Uterus (tissue), 2 donors: Measurements from ENCODE around the gene SERPINB11.
"Not testable (repeated sequence)": the region's sequence is repeated elsewhere in the genome, so short reads cannot be mapped to it uniquely, and the experiment has no call there.

Experiments
- CTCF ChIP-seq, 4 experiments: fragments of 200-600 bp in 2 of 4; fragments of 450-650 bp in 2 of 4; sonication (generic) in 2 of 4; IDR thresholded peaks; one replicate each; pipeline ENCODE4 v1.5.1; 2016 to 2019; ENCODE audit warnings: antibody characterized with exemption in 4 of 4, mild to moderate bottlenecking in 2 of 4, moderate library complexity in 1 of 4
- POLR2A ChIP-seq, 2 donors: fragments of 450-650 bp; IDR thresholded peaks; one replicate each; pipeline ENCODE4 v1.6.1; 2016; ENCODE audit warnings: antibody characterized with exemption in 2 of 2, mild to moderate bottlenecking in 1 of 2, moderate library complexity in 1 of 2

- TF ChIP-seq POLR2A, CTCF (IDR thresholded peaks at IDR 0.05): not testable (repeated sequence)
These were observed 43.8 kb upstream of the SERPINB11 start for GRCh38 chr18:63658920-63659319.
